HG03558 (cell line): ENCODE measurements around the gene PAX6.
"Not testable (repeated sequence)": the region's sequence is repeated elsewhere in the genome, so short reads cannot be mapped to it uniquely, and the experiment has no call there.

ENCODE experiments used
- ATAC-seq: cut with Tn5 transposase; IDR thresholded peaks from one replicate; pipeline ENCODE4 v1.9.1; 2021; ENCODE audit warnings: moderate number of reproducible peaks; ENCODE audit not compliant: unreplicated experiment; ENCODE audit errors: extremely low read depth

Gene PAX6

DNA sequence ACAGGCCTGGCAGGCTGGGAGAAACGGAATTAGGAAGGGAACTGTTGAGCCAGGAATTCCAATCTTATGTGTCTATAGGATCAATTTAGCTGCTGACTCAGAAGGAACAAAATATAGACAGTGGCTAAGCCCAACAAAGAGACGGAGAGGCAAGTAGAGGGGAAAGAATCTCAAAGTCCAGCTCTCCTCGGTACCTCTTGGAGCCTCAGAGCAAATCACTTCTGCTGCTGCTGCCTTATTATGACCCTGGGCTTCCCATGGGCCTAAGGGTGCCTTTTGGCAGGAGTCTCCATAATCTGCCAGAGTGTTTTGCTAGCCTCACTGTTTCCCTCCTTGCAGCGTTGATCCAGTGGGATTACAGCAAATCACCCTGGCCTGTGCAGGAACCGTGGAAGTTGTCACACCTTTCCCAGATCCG is 31.7 kb downstream of the PAX6 start:
- ATAC-seq: no peak

- no peak for ATAC-seq
Measured at GRCh38 chr11:31772412-31772811, 38.7 kb downstream of the PAX6 start.

DNA sequence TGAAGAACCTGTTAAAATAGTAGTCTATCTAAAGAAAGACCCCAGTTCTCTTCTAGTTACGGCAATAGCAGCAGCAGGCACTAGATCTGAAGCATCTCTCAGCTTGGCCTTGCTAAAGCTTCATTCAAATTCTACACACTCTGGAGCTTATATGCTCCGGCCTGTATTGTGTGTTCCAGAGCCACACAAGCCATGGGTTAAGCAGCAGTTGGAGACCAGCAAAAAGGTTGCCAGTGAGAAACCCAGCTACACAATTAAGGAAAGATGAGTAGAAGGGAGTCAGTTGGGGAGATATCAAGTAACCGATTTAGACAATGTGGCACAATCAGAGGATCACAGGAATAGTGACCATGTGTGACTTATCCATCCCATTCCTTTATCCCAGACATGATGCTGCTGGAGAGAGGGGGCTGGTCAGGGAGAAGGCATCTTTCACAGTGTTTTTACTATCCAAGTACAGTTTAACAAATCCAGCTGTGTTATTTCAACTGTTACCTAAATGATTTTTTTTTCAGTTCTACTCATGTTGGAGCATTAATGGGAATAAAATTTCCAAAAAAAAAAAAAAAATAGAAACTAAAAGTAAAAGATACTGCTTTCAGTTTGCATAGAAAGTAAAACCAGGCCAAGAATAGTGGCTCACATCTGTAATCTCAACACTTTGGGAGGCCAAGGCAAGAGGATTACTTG is 41.0 kb downstream of the PAX6 start:
- ATAC-seq: no peak

DNA sequence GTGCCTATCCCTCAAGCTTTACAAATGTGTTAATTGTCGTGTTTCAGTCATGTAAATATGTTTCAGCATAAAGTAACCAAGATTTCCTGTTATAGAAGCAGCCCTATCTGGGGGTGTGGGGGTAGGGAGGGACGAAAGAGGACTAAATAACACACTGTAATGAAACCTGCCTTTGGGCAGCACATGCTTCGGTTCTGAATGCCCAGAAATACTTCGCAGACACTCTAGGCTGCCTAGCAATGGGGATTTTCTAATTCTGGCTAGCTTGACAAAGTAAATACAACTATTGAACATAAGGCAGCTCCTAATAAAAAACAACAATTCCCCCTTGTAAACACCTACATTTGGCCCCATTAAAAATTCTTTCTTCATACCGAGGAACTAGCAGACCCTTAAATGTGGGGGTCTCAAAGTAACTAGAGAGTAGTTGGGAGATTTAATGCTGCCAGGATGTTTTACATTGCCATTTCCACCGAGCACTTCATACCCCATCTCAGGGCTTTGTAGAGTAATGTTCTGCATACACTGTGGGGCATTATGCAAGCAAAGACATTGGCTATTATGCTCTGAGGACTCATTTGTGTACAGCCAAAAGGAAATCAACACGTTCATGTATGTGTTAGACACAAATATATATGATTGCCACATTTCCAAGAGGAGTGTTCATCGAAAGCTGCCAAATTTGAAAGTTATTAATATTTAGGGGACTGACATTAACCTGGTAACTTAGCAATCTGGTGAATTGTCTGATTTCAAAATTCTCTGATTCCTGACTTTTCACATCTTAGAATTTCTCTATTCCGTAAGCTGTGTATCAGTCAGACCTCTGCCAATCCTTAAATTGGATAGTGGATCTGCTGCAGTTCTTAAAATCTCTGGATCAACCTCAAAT is 42.1 kb downstream of the PAX6 start:
- ATAC-seq: no peak

DNA sequence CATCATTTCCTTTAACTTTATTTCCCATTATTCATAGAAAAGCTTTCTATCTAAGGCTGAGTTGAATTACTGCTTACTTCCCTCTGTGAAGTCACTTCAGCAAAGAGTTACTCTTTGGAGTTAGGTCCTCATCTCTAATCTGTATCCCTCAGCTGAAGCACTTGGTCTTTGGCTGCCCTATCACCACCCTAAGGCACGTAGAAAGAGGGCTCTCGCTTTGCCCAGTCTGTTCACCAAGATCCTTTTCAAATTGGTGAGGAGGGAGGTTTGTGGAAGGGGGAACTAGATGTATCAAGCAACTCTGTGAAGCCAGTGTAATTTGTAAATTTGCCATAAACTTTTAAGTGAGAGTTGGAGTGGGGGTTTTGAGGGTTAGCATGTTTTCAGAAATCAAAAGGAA is 43.4 kb downstream of the PAX6 start:
- ATAC-seq: no peak

DNA sequence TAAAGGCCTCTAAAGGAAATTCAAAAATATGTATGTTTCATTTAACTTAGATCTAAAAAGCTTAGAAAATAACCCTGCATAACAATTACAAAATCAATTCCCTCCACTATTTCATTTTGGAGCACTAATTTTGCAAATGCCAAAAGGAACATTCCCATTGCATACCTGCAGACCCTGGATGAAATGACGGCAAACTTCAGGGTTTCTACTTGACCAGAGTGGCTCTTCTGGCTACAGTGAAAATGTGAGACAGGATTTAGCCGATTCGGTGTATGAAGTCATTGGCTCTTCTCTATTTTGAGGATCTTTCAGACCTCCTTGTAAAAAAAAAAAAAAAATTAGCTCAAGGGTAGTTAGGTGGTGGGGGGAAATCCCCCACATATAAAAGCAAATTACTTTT is 44.1 kb downstream of the PAX6 start:
- no peak for ATAC-seq

GRCh38 chr11:31764766-31765165 is 46.4 kb downstream of the PAX6 start:
- ATAC-seq: no peak

GRCh38 chr11:31764261-31764660 is 46.9 kb downstream of the PAX6 start:
- ATAC-seq: no peak

DNA sequence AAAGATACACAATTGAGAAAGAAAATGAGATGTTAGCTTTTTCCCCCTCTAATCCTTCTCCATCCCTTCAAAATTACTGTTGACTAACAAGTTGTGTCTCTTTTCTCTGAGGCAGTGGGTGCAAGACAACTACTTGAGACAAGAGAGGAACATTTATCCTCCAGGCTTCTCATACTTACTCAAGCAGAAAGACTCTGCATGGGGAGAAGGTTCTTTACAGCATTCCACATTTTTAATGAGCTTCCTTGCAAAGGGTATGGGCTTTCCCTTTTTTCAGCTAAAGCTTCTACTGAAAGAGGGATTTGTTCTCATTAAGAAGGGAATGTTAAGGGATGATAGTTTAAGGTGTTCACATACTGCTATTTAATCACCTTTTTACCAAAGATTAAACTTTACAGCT is 47.8 kb downstream of the PAX6 start:
- no peak for ATAC-seq

- no peak for ATAC-seq
Measured at GRCh38 chr11:31761636-31762035, 49.5 kb downstream of the PAX6 start.

DNA sequence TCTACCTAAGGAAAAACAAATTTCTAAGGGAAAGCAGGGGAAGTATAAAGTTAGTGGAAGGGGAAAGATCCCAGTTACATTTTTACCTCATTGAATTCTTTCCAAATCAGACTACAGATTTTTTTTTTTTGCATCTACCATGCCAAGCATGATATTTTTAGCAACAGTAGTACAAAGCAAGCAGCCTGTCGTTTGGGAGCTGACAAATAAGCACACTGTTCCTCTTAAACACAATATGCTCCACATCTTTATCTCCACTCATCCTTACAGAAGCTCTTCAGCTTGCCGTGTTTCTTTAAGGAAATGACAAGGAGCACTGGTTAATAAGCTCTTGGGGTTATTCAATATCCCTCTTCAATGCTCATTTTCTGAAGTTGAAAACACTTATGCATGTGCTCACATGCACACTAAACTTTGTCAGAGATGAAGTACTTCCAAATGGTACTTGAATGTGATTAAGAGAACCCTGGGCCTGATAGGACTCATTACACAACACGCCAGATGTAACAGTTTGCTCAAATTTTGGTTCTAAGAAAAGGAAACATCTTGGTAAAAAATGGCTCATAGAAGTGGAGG is 53.8 kb downstream of the PAX6 start:
- no peak for ATAC-seq

- no peak for ATAC-seq
Measured at GRCh38 chr11:31747581-31747980, 63.5 kb downstream of the PAX6 start.

DNA sequence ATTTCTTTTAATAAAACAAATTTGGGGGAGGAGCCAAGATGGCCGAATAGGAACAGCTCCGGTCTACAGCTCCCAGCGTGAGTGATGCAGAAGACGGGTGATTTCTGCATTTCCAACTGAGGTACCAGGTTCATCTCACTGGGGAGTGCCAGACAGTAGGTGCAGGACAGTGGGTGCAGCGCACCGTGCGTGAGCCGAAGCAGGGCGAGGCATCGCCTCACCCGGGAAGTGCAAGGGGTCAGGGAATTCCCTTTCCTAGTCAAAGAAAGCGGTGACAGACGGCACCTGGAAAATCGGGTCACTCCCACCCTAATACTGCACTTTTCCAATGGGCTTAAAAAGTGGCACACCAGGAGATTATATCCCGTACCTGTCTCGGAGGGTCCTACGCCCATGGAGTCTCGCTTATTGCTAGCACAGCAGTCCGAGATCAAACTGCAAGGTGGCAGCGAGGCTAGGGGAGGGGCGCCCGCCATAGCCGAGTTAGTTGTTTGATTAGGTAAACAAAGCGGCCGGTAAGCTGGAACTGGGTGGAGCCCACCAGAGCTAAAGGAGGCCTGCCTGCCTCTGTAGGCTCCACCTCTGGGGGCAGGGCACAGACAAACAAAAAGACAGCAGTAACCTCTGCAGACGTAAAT is 70.3 kb downstream of the PAX6 start:
- not testable (repeated sequence) for ATAC-seq

- no peak for ATAC-seq
Measured at GRCh38 chr11:31740131-31740530, 71.0 kb downstream of the PAX6 start.
